Left ventricle myocardium inferior (tissue), 1 donor: ENCODE measurements around the gene EBPL. TPM values are rescaled to one million over a fixed set of nuclear protein-coding genes. Genes with fewer than 3 reads are reported as not detected.
"Not testable (repeated sequence)": the region's sequence is repeated elsewhere in the genome, so short reads cannot be mapped to it uniquely, and the experiment has no call there.

ENCODE experiments used
- DNase-seq: peaks from one replicate; pipeline ENCODE4 v3.0.0-alpha.2; 2020
- H3K27ac ChIP-seq: fragments of 200-600 bp; replicated peaks from 2 replicates; pipeline ENCODE4 v1.8.0; 2021
- H3K27me3 ChIP-seq: fragments of 200-600 bp; 2 replicates; pipeline ENCODE4 v1.8.0; 2021; ENCODE audit warnings: low read depth
- H3K36me3 ChIP-seq: fragments of 200-600 bp; 2 replicates; pipeline ENCODE4 v1.8.0; 2021
- H3K4me1 ChIP-seq: fragments of 200-600 bp; 2 replicates; pipeline ENCODE4 v1.8.0; 2021
- H3K4me3 ChIP-seq: fragments of 200-600 bp; 2 replicates; pipeline ENCODE4 v1.8.0; 2021; ENCODE audit warnings: mild to moderate bottlenecking, moderate library complexity
- H3K9me3 ChIP-seq: fragments of 200-600 bp; replicated peaks from 2 replicates; pipeline ENCODE4 v1.8.0; 2021
- intact Hi-C: fragments of 100-400 bp; cut with micrococcal nuclease; formaldehyde crosslinking; loops from one replicate; pipeline ENCODE4 v1.11.0; 2022
- total RNA-seq: library from RNA; stranded (reverse); fragmentation: NEBNext Ultra II Directional; extraction: Animal tissue kit (Norgen Biotek cat#: 25700); gene quantifications from one replicate; pipeline ENCODE4 v1.2.1, GENCODE V29; 2021
- TF ChIP-seq, protein P1 (sequence below): fragments of 200-600 bp; IDR thresholded peaks from 2 replicates; pipeline ENCODE4 v1.8.0; 2021; ENCODE audit warnings: antibody characterized with exemption, mild to moderate bottlenecking, borderline replicate concordance
- donor health status: DM: no; HTN: yes; CAD: no; lungs with severe emphysema.

EBPL gene
- total RNA-seq, 1 donor from 2014 or later = 6.0 TPM

DNA sequence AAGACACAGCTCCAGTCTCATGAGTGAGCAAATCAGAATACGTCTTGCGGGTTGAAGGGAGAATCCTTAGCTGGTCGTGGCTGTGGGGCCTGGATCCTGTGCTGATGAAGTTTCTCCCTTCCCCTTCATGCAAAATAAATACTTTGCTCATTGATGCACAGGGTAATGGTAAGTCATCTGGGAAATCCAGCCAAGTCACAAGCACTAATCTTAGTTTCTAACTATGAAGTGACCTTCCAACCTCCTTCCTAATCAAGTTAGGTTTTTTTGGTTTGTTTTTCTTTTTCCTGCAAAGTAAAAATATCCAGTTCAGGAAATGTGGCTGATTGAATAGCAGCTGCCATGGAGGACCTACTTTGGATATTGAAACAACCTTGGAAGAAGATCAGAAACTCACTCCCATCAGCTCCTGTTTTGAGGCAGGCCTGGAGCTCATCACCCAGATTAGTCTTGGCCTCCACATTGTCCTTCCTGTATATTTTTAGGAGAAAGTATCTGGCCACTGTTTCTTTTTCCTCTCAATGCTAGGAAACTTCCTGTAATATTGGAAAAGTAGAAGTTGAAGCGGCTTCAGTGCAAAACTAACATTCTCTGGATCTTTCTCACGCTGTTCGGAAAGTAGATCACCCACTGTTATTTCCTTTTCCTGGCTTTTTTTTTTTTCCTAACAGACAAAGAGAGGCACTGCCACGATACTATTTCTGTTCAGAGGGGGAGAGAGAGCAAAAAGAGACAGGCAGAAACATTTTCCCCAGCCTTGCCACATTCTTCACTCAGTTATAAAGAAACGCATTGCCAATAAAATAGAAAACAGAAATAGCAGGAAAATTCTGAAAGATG lies 75.2 kb downstream of the EBPL start:
- no peak for DNase-seq
- H3K27me3 ChIP-seq = no peaks in the 10 kb centered on the region
- H3K4me3 ChIP-seq = no peak overlapping the region
- peaks cover 16% of the 10 kb centered on the region for H3K9me3 ChIP-seq
- H3K27ac ChIP-seq = peak overlapping the region; percentile 82
- peaks cover 29% of the 10 kb centered on the region for H3K4me1 ChIP-seq
- TF ChIP-seq, protein P1, sequence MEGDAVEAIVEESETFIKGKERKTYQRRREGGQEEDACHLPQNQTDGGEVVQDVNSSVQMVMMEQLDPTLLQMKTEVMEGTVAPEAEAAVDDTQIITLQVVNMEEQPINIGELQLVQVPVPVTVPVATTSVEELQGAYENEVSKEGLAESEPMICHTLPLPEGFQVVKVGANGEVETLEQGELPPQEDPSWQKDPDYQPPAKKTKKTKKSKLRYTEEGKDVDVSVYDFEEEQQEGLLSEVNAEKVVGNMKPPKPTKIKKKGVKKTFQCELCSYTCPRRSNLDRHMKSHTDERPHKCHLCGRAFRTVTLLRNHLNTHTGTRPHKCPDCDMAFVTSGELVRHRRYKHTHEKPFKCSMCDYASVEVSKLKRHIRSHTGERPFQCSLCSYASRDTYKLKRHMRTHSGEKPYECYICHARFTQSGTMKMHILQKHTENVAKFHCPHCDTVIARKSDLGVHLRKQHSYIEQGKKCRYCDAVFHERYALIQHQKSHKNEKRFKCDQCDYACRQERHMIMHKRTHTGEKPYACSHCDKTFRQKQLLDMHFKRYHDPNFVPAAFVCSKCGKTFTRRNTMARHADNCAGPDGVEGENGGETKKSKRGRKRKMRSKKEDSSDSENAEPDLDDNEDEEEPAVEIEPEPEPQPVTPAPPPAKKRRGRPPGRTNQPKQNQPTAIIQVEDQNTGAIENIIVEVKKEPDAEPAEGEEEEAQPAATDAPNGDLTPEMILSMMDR = no peak
- intact Hi-C loops = no loop called here
- H3K36me3 ChIP-seq = no peaks in the 10 kb centered on the region

DNA sequence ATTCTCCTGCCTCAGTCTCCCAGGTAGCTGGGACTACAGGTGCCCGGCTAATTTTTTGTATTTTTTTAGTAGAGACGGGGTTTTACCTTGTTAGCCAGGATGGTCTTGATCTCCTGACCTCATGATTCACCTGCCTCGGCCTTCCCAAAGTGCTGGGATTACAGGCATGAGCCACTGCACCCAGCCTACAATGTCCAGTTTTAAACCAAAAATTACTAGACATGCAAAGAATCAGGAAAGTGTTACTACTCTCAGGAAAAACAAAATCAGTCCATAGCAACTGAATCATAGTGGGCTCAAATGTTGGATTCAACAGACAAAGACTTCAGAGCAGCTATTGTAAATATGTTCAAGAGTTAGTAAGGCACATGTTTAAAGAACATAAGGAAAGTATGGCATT lies 79.2 kb downstream of the EBPL start:
- H3K36me3 ChIP-seq, DNase-seq, H3K4me3 ChIP-seq, H3K27me3 ChIP-seq, H3K27ac ChIP-seq, intact Hi-C loops: not testable (repeated sequence)
- H3K9me3 ChIP-seq = peaks cover 16% of the 10 kb centered on the region
- peaks cover 20% of the 10 kb centered on the region for H3K4me1 ChIP-seq

Other genes with a start within 250 kb of the EBPL start
- 23.4 TPM for gene CAB39L, start 247.4 kb downstream of the EBPL start, total RNA-seq
- gene SETDB2, start 247.2 kb downstream of the EBPL start, total RNA-seq = 17.8 TPM
- gene PHF11, start 195.5 kb downstream of the EBPL start, total RNA-seq = 15.1 TPM
- 21.6 TPM for gene RCBTB1, start 105.9 kb downstream of the EBPL start, total RNA-seq
- gene ARL11, start 63.0 kb downstream of the EBPL start, total RNA-seq = 0.52 TPM
- gene KPNA3, start 101.2 kb upstream of the EBPL start, total RNA-seq = 60.0 TPM
- 13.4 TPM for gene SPRYD7, start 244.9 kb upstream of the EBPL start, total RNA-seq